GM12878 (cell line): ENCODE data around the gene PTPRN2. TPM values are rescaled to one million over a fixed set of nuclear protein-coding genes. Genes with fewer than 3 reads are reported as not detected.

Experiments
- ATAC-seq: fragments of 200-7000 bp; cut with Tn5 transposase; 3 replicates; pipeline ENCODE4 v1.9.1; 2020; ENCODE audit warnings: mild to moderate bottlenecking, moderate library complexity
- BruUV-seq: library from RNA; stranded (reverse); fragments of 400-500 nt; replicated peaks from 2 replicates; lab custom pipeline; 2021; lab: Mats Ljungman, UMichigan
- CTCF ChIA-PET: fragments of 300-600 bp; sonication (Branson Sonifier 250); formaldehyde crosslinking; extraction: SDS; loops from one replicate; lab custom pipeline; 2021; ENCODE audit warnings: inconsistent platforms; lab: Yijun Ruan, JAX
- POLR2A ChIA-PET: fragments of 350-600 bp; formaldehyde crosslinking; extraction: SDS; loops from one replicate; lab custom pipeline; 2021; ENCODE audit warnings: inconsistent platforms; lab: Charles Lee
- RAD21 ChIA-PET: fragments of 300-600 bp; sonication (Branson Sonifier 250); formaldehyde crosslinking; loops from one replicate; lab custom pipeline; 2023; ENCODE audit warnings: antibody characterized with exemption; ENCODE audit not compliant: unreplicated experiment; lab: Charles Lee
- SMC1A ChIA-PET: fragments of 300-600 bp; sonication (Branson Sonifier 250); formaldehyde crosslinking; loops from one replicate; lab custom pipeline; 2023; ENCODE audit not compliant: unreplicated experiment, uncharacterized antibody; lab: Charles Lee
- DNase-seq: peaks from one replicate; pipeline ENCODE4 v3.0.0-alpha.2; 2011; ENCODE audit warnings: low read depth, low spot score
- FAIRE-seq: peaks from 3 replicates; lab custom pipeline; 2011; peaks lifted over from hg19 to GRCh38; lab: Jason Lieb, UNC
- H2AFZ ChIP-seq: 2 replicates; pipeline ENCODE4 v1.6.0; 2011; ENCODE audit warnings: low read depth, low read length, control low read depth; ENCODE audit not compliant: control insufficient read depth
- H3K27ac ChIP-seq: 2 replicates; pipeline ENCODE4 v1.5.1; 2011; ENCODE audit warnings: control low read depth; ENCODE audit not compliant: control insufficient read depth, insufficient read depth
- H3K27me3 ChIP-seq, 2 experiments: replicated peaks in 1 of 2; 2 replicates each; pipeline versions ENCODE4 v1.6.0 to v1.6.1; 2011; ENCODE audit warnings: low read length in 1 of 2; ENCODE audit not compliant: control insufficient read depth in 2 of 2, insufficient read depth in 2 of 2
- H3K36me3 ChIP-seq, 2 experiments: 2 replicates each; pipeline ENCODE4 v1.5.1; 2011; ENCODE audit warnings: low read length in 1 of 2; ENCODE audit not compliant: control insufficient read depth in 2 of 2, insufficient read depth in 2 of 2
- H3K4me1 ChIP-seq: 2 replicates; pipeline ENCODE4 v1.6.1; 2011; ENCODE audit warnings: mild to moderate bottlenecking, low read length, moderate library complexity, mixed read lengths; ENCODE audit not compliant: control insufficient read depth, insufficient read depth
- H3K4me2 ChIP-seq: 2 replicates; pipeline ENCODE4 v1.6.0; 2011; ENCODE audit warnings: control low read depth; ENCODE audit not compliant: control insufficient read depth, insufficient read depth
- H3K4me3 ChIP-seq: fragments of 200-600 bp; sonication (generic); 2 replicates; pipeline ENCODE4 v1.5.1; 2016
- H3K79me2 ChIP-seq: 2 replicates; pipeline ENCODE4 v1.6.0; 2011; ENCODE audit warnings: low read length; ENCODE audit not compliant: control insufficient read depth, insufficient read depth
- H3K9ac ChIP-seq: 2 replicates; pipeline ENCODE4 v1.8.0; 2011; ENCODE audit warnings: low read length, control low read depth, mixed read lengths; ENCODE audit not compliant: control insufficient read depth, insufficient read depth
- H3K9me3 ChIP-seq: replicated peaks from 3 replicates; pipeline ENCODE4 v1.5.1; 2011; ENCODE audit warnings: mild to moderate bottlenecking, low read length; ENCODE audit not compliant: control insufficient read depth, insufficient read depth
- H4K20me1 ChIP-seq: 2 replicates; pipeline ENCODE4 v1.6.0; 2011; ENCODE audit not compliant: control insufficient read depth, insufficient read depth
- ATF7 ChIP-seq: fragments of 450-650 bp; IDR thresholded peaks from 2 replicates; pipeline ENCODE4 v1.6.1; 2016; ENCODE audit warnings: low read depth, mild to moderate bottlenecking
- BCL11A ChIP-seq: IDR thresholded peaks from 2 replicates; pipeline ENCODE4 v1.6.1; 2011; ENCODE audit warnings: low read depth, low read length
- CEBPZ ChIP-seq: fragments of 150-350 bp; IDR thresholded peaks from 2 replicates; pipeline ENCODE4 v1.6.1; 2016; ENCODE audit warnings: low read depth, low read length
- CHD1 ChIP-seq: IDR thresholded peaks from 2 replicates; pipeline ENCODE4 v1.6.1; 2012; ENCODE audit warnings: low read depth, low read length, improper control_type of control experiment
- DPF2 ChIP-seq: fragments of 450-650 bp; IDR thresholded peaks from 2 replicates; pipeline ENCODE4 v1.6.1; 2017; ENCODE audit warnings: mild to moderate bottlenecking
- GABPA ChIP-seq: IDR thresholded peaks from 2 replicates; pipeline ENCODE4 v1.6.1; 2014; ENCODE audit warnings: antibody characterized with exemption, low read depth, mild to moderate bottlenecking, inconsistent platforms
- PML ChIP-seq: IDR thresholded peaks from 2 replicates; pipeline ENCODE4 v1.6.1; 2012; ENCODE audit warnings: low read length, inconsistent platforms
- POLR2AphosphoS2 ChIP-seq: IDR thresholded peaks from 2 replicates; pipeline ENCODE4 v1.6.1; 2011; ENCODE audit warnings: low read depth, mild to moderate bottlenecking, low read length, improper control_type of control experiment, moderate library complexity
- SMAD5 ChIP-seq: IDR thresholded peaks from 2 replicates; pipeline ENCODE4 v1.6.1; 2016; ENCODE audit warnings: antibody characterized with exemption, low read depth
- YBX1 ChIP-seq: fragments of 450-650 bp; IDR thresholded peaks from 2 replicates; pipeline ENCODE4 v1.6.1; 2016; ENCODE audit warnings: antibody characterized with exemption
- ZBED1 ChIP-seq: IDR thresholded peaks from 2 replicates; pipeline ENCODE4 v1.6.1; 2016; ENCODE audit warnings: borderline replicate concordance
- ZNF622 ChIP-seq: fragments of 450-650 bp; IDR thresholded peaks from 2 replicates; pipeline ENCODE4 v1.6.1; 2017; ENCODE audit warnings: mild to moderate bottlenecking, inconsistent platforms
- ZZZ3 ChIP-seq: IDR thresholded peaks from 2 replicates; pipeline ENCODE4 v1.6.1; 2011; ENCODE audit warnings: low read depth; ENCODE audit not compliant: control insufficient read depth, insufficient read length
- WGBS: methylation state at CpG from one replicate; pipeline ENCODE4 v1.1.6; 2016; ENCODE audit warnings: low lambda C conversion rate; ENCODE audit not compliant: insufficient replicate concordance, insufficient coverage; ENCODE audit errors: missing lambda C conversion rate; 5-methylcytosine and 5-hydroxymethylcytosine counted together
- in situ Hi-C: fragments of 300-500 bp; cut with MboI; formaldehyde crosslinking; loops from 9 replicates; pipeline ENCODE4 v1.14.3; 2018; ENCODE audit warnings: mixed read lengths
- intact Hi-C: fragments of 100-400 bp; cut with micrococcal nuclease; formaldehyde crosslinking; loops from one replicate; pipeline ENCODE4 v1.14.2; 2022; ENCODE audit not compliant: unreplicated experiment
- polyA plus RNA-seq, 11 experiments: library from polyadenylated mRNA; depleted of rRNA in 4 of 11; unstranded in 6 of 11; stranded (reverse) in 5 of 11; fragments of >200 nt; fragmentation: Nextera tagmentation in 4 of 11; fragmentation: Illumina TruSeq in 1 of 11; extraction: Ambion mirVana in 4 of 11; extraction: Trizol in 1 of 11; gene quantifications; 1 replicate in 1 of 11; 2 replicates in 10 of 11; pipeline versions ENCODE4 v1.2.1 to v1.2.3, GENCODE V29; 2011 to 2016; ENCODE audit warnings: inconsistent platforms in 2 of 11, missing spikeins in 2 of 11, low read depth in 1 of 11
- total RNA-seq, 4 experiments: library from RNA; depleted of rRNA in 3 of 4; stranded (reverse); fragments of >200 nt in 3 of 4; fragmentation: Illumina TruSeq in 1 of 4; extraction: Trizol in 1 of 4; gene quantifications; 2 replicates each; pipeline versions ENCODE4 v1.2.1 to v1.2.3, GENCODE V29; 2013 to 2021
- TF ChIP-seq, protein P1 (sequence below): fragments of 450-650 bp; IDR thresholded peaks from 2 replicates; pipeline ENCODE4 v1.6.1; 2017; ENCODE audit warnings: low read depth, mild to moderate bottlenecking, moderate library complexity

Gene PTPRN2
- total and polyA plus RNA-seq, 10 of the 15 experiments (the other 5 are each of a cell fraction or from before 2014, with no cell fraction given) = 5.4 TPM; not detected in 9

GRCh38 chr7:158452331-158452730, 135.3 kb downstream of the PTPRN2 start:
- Histone ChIP-seq H3K9ac (no peak overlapping the region), H3K79me2 (no peaks in the 10 kb centered on the region), H3K4me2 (no peak overlapping the region), H3K27me3 (no peaks in the 10 kb centered on the region), H2AFZ (no peak overlapping the region), H4K20me1 (no peaks in the 10 kb centered on the region), H3K27ac (no peak overlapping the region), H3K9me3 (no peaks in the 10 kb centered on the region; the same call in 2 of the 3 replicates), H3K4me1 (no peaks in the 10 kb centered on the region), H3K4me3 (no peak overlapping the region), H3K36me3 (no peaks in the 10 kb centered on the region)
- no TSS peak for BruUV-seq
- RAD21 ChIA-PET = no interaction called here
- DNase-seq (no peak), ATAC-seq (no peak), FAIRE-seq (no peak)
- intact Hi-C loops = no loop called here
- in situ Hi-C loops = no loop called here
- CTCF ChIA-PET = no interaction called here
- POLR2A ChIA-PET = no interaction called here
- SMC1A ChIA-PET = no interaction called here
- no peak for TF ChIP-seq SMAD5
- WGBS = 44% methylated on average over 11 of the region's 11 CpGs

DNA sequence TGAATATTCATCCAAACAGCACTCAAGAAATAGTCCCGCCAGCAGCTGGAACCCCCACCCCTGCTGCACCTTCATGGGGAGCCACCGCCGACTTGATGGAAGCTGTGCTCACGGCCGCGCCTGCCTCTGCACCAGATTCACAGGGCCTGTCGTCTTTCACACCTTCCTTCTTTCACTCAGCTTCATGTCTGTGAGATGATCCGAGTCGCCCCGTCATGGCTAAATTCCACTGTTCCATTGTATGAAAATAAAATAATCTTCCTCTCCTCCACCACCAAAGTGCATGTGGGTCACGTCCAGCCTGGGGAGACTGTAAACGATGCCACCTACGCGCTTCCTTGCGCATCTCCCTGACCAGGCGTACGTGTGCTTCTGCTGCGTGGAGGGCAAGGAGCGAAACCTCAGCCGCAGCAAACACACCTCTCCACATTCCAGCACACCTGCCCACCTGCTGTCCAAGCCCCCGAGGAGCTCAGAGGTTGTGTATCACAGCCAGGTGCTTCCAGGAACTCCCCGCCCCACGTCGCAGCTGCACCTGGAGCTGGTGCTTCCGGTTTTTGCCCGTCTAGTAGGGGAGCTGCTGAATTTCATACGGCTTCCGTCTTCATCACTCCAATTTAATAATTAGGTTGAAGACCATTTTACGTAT, 137.0 kb downstream of the PTPRN2 start:
- Histone ChIP-seq H4K20me1 (no peaks in the 10 kb centered on the region), H3K9me3 (no peaks in the 10 kb centered on the region; the same call in 2 of the 3 replicates), H3K27ac (no peak overlapping the region), H3K27me3 (no peaks in the 10 kb centered on the region), H2AFZ (no peak overlapping the region), H3K9ac (no peak overlapping the region), H3K79me2 (no peaks in the 10 kb centered on the region), H3K36me3 (no peaks in the 10 kb centered on the region), H3K4me3 (no peak overlapping the region), H3K4me2 (no peak overlapping the region), H3K4me1 (no peaks in the 10 kb centered on the region)
- 74% methylated on average over 29 of the region's 29 CpGs for WGBS
- SMC1A ChIA-PET = no interaction called here
- intact Hi-C loops (no loop called here), in situ Hi-C loops (no loop called here)
- no peak for FAIRE-seq
- CTCF ChIA-PET = no interaction called here
- ATAC-seq = no peak
- DNase-seq = no peak
- RAD21 ChIA-PET = no interaction called here
- BruUV-seq = no TSS peak
- POLR2A ChIA-PET = no interaction called here
- TF ChIP-seq GABPA (no peak), CHD1 (no peak), POLR2AphosphoS2 (no peak), YBX1 (no peak), ZBED1 (no peak), ZZZ3 (no peak), PML (no peak), ATF7 (no peak), ZNF622 (no peak), BCL11A (no peak), DPF2 (no peak), CEBPZ (no peak)
- TF ChIP-seq, protein P1, sequence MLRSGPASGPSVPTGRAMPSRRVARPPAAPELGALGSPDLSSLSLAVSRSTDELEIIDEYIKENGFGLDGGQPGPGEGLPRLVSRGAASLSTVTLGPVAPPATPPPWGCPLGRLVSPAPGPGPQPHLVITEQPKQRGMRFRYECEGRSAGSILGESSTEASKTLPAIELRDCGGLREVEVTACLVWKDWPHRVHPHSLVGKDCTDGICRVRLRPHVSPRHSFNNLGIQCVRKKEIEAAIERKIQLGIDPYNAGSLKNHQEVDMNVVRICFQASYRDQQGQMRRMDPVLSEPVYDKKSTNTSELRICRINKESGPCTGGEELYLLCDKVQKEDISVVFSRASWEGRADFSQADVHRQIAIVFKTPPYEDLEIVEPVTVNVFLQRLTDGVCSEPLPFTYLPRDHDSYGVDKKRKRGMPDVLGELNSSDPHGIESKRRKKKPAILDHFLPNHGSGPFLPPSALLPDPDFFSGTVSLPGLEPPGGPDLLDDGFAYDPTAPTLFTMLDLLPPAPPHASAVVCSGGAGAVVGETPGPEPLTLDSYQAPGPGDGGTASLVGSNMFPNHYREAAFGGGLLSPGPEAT = no peak
